NCI-H526 treated with DMSO at 0.1 percent for 48 hours (cell line): ENCODE data around the gene RBM33.
A peak's percentile ranks its signal among the peaks of the same experiment; 100 is the strongest.

Experiments used
- DNase-seq: peaks from one replicate; lab custom pipeline; 2025; lab: John Stamatoyannopoulos, UW

Gene RBM33

GRCh38 chr7:155694851-155695250 is 50.4 kb downstream of the RBM33 start:
- no peak for DNase-seq

DNA sequence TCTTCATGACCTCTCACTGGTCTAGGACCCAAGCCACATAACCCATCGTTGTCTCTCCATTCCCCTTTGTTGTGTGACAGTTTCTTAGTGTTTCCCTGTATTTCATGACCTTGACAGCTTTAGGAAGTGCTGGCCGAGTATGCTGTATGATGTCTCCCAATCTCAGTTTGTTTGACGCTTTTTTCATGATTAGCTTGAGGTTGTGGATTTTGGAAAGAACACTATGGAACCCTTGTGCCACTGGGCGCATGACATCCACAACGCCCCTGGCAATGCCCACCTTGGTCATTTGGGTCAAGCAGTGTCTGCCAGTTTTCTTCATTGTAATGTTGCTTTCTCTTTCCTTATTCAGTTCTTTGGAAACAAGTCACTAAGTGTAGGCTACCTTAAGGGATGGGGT is 52.3 kb downstream of the RBM33 start:
- no peak for DNase-seq

GRCh38 chr7:155698633-155699032 is 54.2 kb downstream of the RBM33 start:
- no peak for DNase-seq

GRCh38 chr7:155699180-155699579 is 54.7 kb downstream of the RBM33 start:
- DNase-seq = no peak

- no peak for DNase-seq
Observed at GRCh38 chr7:155700847-155701246, 56.4 kb downstream of the RBM33 start.

DNA sequence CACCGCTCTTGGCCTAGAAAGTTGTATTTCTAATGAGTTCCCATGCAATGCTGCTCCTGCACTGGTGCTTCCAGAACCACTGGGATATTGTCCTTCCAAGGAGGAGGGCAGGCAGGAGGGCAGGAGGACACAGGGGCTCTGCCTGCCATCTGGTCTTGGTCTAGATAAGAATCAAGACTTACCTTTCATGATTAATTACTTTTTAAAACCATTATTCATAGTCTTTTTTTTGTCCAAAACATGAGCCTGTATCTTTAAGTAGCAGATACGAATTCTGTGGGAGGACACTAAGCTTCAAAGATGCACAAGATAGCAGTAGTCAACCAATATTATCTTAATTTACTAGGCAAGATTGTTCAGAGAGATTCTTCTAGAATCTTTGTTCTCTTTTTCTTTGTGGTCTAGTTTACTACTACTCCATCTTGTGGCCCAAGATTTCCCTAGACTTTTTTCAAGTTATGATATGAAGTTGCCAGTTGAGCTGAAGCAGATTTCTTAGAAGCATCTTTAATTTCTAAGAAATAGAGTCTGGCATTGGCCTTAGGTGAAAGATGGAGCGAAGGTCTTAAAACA is 57.6 kb downstream of the RBM33 start:
- no peak for DNase-seq

DNA sequence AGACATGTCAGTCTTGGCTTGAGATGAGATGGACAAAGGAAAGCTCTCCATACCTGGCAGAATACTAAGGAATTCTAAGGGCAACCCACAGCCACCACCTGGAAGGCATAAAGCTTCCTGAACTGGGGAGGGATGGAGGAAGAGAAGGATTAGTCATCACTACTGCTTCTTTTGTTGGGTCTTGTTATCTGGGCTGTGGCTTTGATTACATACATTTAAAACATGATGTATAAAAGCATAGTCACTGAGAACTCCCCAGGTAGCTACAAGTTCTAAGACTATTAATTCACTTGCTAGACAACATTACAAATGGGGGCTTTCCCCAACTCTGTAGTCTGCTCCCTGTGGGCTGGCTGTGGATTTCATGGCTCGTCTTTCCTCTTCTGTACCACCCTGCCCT is 58.2 kb downstream of the RBM33 start:
- DNase-seq = no peak

DNA sequence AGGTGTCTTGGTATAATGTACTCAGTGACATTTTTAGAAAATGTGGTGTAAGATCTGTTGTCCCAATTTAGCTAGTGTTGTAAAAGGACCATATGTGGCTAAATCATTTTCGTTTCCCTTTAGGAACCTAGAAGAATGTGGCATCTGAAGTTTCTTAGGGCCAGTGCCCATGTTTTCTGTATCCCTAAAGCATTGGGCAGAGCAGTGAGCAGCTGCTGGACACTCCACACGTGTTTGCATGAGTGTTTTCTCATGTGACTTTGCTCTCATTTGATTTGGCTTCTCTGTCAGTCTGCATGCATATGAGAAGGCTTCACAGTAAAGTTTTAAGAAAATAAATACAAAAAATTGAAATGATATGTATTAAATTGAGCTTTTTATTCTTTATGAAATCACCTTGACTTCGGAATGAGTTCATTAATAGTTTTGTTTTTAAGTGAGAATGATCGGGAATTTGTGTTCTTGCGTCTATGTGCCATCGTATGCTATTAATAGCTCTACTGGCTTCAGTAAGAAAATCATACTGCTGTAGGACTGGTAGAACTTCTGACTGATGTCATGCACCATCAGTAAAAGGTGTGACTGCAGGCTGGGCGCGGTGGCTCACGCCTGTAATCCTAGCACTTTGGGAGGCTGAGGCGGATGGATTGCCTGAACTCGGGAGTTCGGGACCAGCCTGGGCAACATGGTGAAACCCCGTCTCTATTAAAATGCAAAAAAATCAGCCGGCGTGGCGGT is 61.3 kb downstream of the RBM33 start:
- no peak for DNase-seq

DNA sequence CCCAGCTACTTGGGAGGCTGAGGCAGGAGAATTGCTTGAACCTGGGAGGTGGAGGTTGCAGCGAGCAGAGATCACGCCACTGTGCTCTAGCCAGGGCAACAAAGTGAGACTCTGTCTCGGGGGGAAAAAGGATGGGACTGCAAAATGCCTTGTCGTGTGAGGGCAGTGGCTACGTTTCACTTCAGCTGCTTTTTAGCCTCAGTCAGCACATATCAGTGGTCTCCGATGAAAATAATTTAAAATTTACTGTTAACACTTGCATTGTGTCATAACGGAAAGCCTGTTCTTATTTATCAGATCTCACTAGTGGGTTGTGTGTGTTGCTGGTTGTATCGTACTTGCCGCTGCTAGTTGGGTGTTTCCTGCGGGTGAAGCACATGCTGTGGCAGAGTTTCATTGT is 61.9 kb downstream of the RBM33 start:
- DNase-seq = no peak

DNA sequence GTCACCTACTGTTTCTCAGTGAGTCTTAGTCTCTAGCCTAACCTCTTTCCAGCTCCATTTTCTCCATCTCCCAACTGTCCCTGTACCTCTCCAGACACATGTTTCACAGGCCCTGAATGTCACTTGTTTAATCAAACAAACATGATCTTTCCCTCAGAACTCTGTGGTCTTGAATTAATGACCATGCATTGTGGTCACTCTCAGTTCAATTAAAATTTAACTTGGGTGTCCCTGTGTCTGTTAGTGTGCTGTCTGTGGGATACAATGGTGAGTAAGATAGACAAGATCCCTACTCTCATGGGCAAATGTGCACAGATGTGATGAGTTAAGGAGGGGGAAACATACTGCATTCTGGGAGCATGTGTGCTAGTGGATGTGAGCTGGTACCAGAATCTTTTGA is 65.0 kb downstream of the RBM33 start:
- DNase-seq = no peak

DNA sequence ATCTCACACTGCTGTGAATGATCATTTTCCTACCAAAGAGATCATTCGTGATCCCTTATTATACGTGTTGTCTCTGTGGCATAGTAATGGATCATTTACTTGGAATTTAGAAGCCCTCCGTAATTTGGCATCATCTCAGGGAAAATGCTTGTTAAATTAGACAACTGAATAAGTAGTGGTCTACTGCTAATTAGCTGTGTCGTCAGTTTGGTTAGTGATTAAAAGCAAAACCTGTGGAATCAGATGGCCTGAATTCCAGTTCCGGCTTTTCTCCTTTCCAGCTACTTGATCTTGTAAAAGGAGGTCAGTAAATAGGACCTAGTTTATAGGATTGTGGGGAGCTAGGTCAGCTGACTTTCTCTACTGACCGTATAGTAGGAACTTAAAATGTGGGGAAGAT is 65.6 kb downstream of the RBM33 start:
- no peak for DNase-seq

GRCh38 chr7:155710530-155710929 is 66.1 kb downstream of the RBM33 start:
- DNase-seq = no peak

GRCh38 chr7:155711081-155711480 is 66.6 kb downstream of the RBM33 start:
- no peak for DNase-seq

DNA sequence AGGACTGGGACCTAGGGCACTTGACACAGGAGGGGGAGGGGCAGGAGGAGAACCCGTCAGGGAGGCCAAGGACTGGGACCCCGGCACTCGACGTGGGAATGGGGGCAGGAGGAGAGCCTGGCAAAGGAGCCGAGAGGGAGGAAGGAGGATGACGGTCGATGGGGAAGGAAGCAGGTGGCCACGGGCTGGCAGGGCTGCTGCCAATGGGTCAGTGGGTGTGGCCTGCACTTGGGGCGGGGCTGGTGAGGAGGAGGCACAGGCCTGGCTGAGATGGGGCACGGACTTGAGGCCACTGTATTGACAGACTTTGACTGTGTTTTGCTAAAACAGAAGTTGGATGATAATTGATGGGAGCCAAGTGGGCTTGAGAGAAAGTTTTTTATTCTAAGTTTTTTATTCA is 68.9 kb downstream of the RBM33 start:
- DNase-seq = no peak

- DNase-seq = no peak
Observed at GRCh38 chr7:155714702-155715101, 70.2 kb downstream of the RBM33 start.

GRCh38 chr7:155715111-155715805 is 70.8 kb downstream of the RBM33 start:
- DNase-seq = no peak

- no peak for DNase-seq
Observed at GRCh38 chr7:155717010-155717744, 72.7 kb downstream of the RBM33 start.

GRCh38 chr7:155721056-155721455 is 76.6 kb downstream of the RBM33 start:
- DNase-seq = no peak

GRCh38 chr7:155722118-155722517 is 77.7 kb downstream of the RBM33 start:
- no peak for DNase-seq

DNA sequence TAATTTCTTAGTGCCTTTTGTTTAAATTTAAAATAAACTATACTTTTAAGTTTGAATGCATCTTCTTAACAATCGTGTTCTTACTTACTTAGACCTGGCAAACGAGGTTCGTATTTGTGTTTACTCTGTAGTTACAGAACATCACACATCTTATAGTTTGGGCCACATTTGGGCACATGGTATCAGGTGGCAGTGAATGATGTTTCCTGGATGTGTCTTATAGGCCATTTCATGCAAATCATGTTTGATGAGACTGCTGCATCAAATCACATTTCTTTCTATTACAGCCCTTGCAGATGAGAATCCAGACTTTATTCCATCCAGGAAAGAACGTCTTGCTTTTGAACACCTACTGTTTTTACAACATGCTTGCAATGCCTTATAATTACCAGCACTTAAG is 78.5 kb downstream of the RBM33 start:
- DNase-seq = peak; percentile 50

DNA sequence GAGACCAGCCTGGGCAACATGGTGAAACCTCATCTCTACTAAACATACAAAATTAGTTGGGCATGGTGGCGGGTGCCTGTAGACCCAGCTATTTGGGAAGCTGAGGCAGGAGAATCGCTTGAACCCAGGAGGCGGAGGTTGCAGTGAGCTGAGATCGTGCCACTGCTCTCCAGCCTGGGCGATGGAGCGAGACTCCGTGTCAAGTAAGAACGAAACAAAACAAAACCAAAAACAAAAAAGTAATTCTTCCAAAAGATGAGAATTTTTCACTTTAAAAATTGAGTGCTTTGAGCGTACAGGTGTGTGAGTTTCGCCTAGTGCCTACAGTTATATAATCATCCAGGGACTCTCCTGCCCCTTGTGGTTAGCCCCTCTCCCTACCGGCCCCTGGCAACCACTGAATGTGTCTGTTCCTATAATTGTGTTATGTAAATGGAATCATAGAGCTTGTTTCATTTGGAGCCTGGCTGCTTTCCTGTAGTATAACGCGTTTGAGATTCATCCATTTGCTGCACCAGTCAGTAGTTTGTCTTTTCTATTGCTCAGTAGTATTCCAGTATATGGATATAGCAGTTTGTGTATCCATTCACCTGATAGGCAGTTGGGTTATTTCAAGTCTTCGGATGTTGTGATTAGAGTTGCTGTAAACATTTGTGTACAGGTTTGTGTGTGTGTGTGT is 80.0 kb downstream of the RBM33 start:
- DNase-seq = no peak

DNA sequence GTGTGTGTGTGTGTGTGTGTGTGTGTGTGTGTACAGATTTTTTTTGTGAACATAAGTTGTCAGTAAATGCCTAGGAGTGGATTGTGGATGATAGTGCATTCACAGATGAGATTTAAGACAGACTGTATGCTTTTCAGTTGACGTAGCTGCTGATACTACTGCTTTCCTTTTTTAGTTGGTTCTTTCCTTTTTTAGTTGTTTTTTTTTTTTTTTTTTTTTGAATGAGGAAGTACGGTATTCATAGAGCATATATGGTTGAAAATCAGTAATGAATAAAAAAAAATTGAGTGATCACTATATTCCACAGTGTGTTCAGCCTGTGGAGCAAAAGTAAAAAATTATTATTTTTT is 80.5 kb downstream of the RBM33 start:
- no peak for DNase-seq
